Natural killer cell (primary cell): ENCODE data around the gene SLC6A13. TPM values are rescaled to one million over a fixed set of nuclear protein-coding genes. Genes with fewer than 3 reads are reported as not detected.

ENCODE experiments used
- ATAC-seq, 3 donors: fragments of 150-1000 bp in 2 of 3; fragments of 200-7000 bp in 1 of 3; cut with Tn5 transposase; 1 replicate in 1 of 3; 2 replicates in 2 of 3; pipeline ENCODE4 v1.10.0; 2021; ENCODE audit warnings: mild to moderate bottlenecking in 2 of 3, moderate library complexity in 2 of 3
- DNase-seq, 2 donors: peaks; one replicate each; pipeline versions ENCODE4 v3.0.0 to v3.0.0-alpha.2; 2013 to 2021; ENCODE audit warnings: mixed read lengths in 1 of 2
- H3K27ac ChIP-seq: one replicate; pipeline ENCODE4 v1.5.1; 2013; ENCODE audit warnings: mild to moderate bottlenecking, low read length
- H3K27me3 ChIP-seq: one replicate; pipeline ENCODE4 v1.6.1; 2013; ENCODE audit warnings: low read length; ENCODE audit not compliant: control insufficient read depth, insufficient read depth
- H3K36me3 ChIP-seq: one replicate; pipeline ENCODE4 v1.6.1; 2013; ENCODE audit warnings: low read length; ENCODE audit not compliant: control insufficient read depth, insufficient read depth
- H3K4me1 ChIP-seq: one replicate; pipeline ENCODE4 v1.6.1; 2013; ENCODE audit warnings: low read length; ENCODE audit not compliant: control insufficient read depth, insufficient read depth
- H3K4me3 ChIP-seq: one replicate; pipeline ENCODE4 v1.5.1; 2013; ENCODE audit warnings: low read length
- H3K9me3 ChIP-seq: one replicate; pipeline ENCODE4 v1.6.1; 2013; ENCODE audit warnings: low read length; ENCODE audit not compliant: control insufficient read depth, insufficient read depth
- H3K27ac Mint-ChIP-seq, 2 donors: one replicate each; pipeline ENCODE4 v1.8.0; 2022; ENCODE audit warnings: mild to moderate bottlenecking in 2 of 2, mixed read lengths in 2 of 2, moderate library complexity in 1 of 2
- H3K27me3 Mint-ChIP-seq, 2 donors: one replicate each; pipeline ENCODE4 v1.8.0; 2022; ENCODE audit warnings: low read depth in 2 of 2, mixed read lengths in 2 of 2
- H3K36me3 Mint-ChIP-seq: one replicate; pipeline ENCODE4 v1.8.0; 2022; ENCODE audit warnings: mixed read lengths
- H3K4me1 Mint-ChIP-seq, 2 donors: one replicate each; pipeline ENCODE4 v1.8.0; 2022; ENCODE audit warnings: mixed read lengths in 2 of 2
- H3K4me3 Mint-ChIP-seq: one replicate; pipeline ENCODE4 v1.8.0; 2022; ENCODE audit warnings: mild to moderate bottlenecking, moderate library complexity, mixed read lengths
- H3K9me3 Mint-ChIP-seq, 2 donors: one replicate each; pipeline ENCODE4 v1.8.0; 2022; ENCODE audit warnings: mixed read lengths in 2 of 2
- WGBS: methylation state at CpG from one replicate; pipeline ENCODE4 v1.1.7; 2013; ENCODE audit warnings: missing lambda C conversion rate; ENCODE audit not compliant: insufficient coverage; 5-methylcytosine and 5-hydroxymethylcytosine counted together
- intact Hi-C: fragments of 100-400 bp; cut with micrococcal nuclease; formaldehyde crosslinking; loops from one replicate; pipeline ENCODE4 v1.14.2; 2022
- total RNA-seq, 4 donors: library from RNA; stranded (reverse); fragments of 120-200 nt in 1 of 4; gene quantifications; one replicate each; pipeline versions ENCODE4 v1.2.3 to v1.2.4, GENCODE V29; 2013 to 2022
- TF ChIP-seq, protein P1 (sequence below): fragments of 200-600 bp; IDR thresholded peaks from one replicate; pipeline ENCODE4 v1.8.0; 2022; ENCODE audit warnings: antibody characterized with exemption

The SLC6A13 gene
- total RNA-seq, 3 donors from 2014 or later (not counting 1 experiment from before 2014, with no cell fraction given), result 0.79 to 2.2 TPM; not detected in 1

DNA sequence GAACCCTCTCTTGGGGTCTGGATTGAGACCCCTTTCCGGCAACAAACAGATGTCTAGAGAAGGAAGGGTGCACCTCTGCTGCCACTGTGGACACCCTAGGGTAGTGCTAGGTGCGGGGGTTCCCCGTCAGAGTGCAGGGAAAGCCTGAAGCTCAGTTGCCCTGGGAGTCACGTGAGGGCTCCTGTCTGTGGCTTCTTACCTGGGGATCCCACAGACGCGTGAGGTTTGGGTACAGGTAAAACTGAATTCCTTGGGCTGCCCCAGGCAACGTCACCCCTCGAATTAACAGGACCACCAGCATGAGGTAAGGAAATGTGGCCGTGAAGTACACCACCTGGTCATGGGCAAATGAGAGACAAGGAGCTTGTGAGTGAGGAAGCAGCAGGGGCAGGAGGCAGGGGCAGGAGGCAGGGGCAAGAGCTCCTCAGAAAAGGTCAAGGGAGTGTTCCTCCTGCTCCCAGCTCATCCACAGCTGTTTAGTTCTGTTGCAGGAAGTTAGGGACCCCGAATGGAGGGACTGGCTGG lies 27.7 kb downstream of the SLC6A13 start:
- Mint-ChIP-seq H3K9me3 (peaks cover 4 to 7% of the 10 kb centered on the region in 2 donors), H3K27me3 (peaks cover 6 to 7% of the 10 kb centered on the region in 2 donors), H3K36me3 (peaks cover 9% of the 10 kb centered on the region), H3K4me1 (no peaks in the 10 kb centered on the region), H3K27ac (no peak overlapping the region), H3K4me3 (no peak overlapping the region)
- DNase-seq (no peak), ATAC-seq (no peak)
- no peak overlapping the region for H3K4me3 ChIP-seq
- 94% methylated on average over 9 of the region's 10 CpGs for WGBS
- no peaks in the 10 kb centered on the region for H3K27me3 ChIP-seq
- H3K27ac ChIP-seq, result no peak overlapping the region
- no peaks in the 10 kb centered on the region for H3K36me3 ChIP-seq
- H3K4me1 ChIP-seq, result no peaks in the 10 kb centered on the region
- H3K9me3 ChIP-seq, result peaks cover 20% of the 10 kb centered on the region
- intact Hi-C loops, result no loop called here
- TF ChIP-seq, protein P1, sequence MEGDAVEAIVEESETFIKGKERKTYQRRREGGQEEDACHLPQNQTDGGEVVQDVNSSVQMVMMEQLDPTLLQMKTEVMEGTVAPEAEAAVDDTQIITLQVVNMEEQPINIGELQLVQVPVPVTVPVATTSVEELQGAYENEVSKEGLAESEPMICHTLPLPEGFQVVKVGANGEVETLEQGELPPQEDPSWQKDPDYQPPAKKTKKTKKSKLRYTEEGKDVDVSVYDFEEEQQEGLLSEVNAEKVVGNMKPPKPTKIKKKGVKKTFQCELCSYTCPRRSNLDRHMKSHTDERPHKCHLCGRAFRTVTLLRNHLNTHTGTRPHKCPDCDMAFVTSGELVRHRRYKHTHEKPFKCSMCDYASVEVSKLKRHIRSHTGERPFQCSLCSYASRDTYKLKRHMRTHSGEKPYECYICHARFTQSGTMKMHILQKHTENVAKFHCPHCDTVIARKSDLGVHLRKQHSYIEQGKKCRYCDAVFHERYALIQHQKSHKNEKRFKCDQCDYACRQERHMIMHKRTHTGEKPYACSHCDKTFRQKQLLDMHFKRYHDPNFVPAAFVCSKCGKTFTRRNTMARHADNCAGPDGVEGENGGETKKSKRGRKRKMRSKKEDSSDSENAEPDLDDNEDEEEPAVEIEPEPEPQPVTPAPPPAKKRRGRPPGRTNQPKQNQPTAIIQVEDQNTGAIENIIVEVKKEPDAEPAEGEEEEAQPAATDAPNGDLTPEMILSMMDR, result no peak

DNA sequence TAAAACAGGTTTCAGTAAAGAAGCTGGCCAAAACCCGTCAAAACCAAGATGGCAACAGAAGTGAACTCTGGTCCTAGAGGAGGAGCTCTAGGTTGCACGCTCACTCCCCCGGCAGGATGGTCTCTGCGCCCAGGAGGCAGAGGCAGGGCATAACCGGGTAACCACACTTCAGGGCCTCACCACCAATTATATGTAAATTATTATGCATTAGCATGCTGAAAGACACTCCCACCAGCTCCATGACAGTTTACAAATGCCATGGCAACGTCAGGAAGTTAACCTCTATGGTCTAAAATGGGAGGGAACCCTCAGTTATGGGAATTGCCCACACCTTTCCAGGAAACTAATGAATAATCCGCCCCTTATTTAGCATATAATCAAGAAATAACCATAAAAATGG lies 28.6 kb downstream of the SLC6A13 start:
- Mint-ChIP-seq H3K4me1 (no peaks in the 10 kb centered on the region), H3K27me3 (peaks cover 6 to 10% of the 10 kb centered on the region in 2 donors), H3K9me3 (peaks cover 4 to 7% of the 10 kb centered on the region in 2 donors), H3K36me3 (peaks cover 9% of the 10 kb centered on the region), H3K4me3 (no peak overlapping the region), H3K27ac (no peak overlapping the region)
- no peaks in the 10 kb centered on the region for H3K36me3 ChIP-seq
- H3K4me1 ChIP-seq, result no peaks in the 10 kb centered on the region
- TF ChIP-seq, protein P1, result no peak
- no peak overlapping the region for H3K4me3 ChIP-seq
- H3K27me3 ChIP-seq, result no peaks in the 10 kb centered on the region
- WGBS, result 77% methylated on average over 7 of the region's 7 CpGs
- H3K27ac ChIP-seq, result no peak overlapping the region
- peaks cover 20% of the 10 kb centered on the region for H3K9me3 ChIP-seq
- DNase-seq, result no peak
- ATAC-seq, result no peak
- intact Hi-C loops, result no loop called here

DNA sequence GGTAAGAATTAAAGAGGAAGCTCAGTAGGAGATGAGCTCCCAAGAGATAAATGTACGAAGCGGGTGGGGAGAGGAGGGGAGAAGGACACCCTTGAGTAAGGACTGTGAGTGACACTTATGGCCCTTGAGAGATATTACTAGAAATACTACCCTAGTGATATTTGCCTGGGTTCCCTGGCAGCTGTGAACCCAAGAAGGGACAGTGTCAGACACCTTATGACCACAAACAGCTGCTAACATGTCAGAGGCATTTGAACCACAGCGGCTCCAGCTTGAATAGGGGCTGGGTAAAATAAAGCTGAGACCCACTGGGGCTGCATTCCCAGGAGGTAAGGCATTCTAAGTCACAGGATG lies 29.0 kb downstream of the SLC6A13 start:
- H3K27ac ChIP-seq, result no peak overlapping the region

More for the DNA sequence above, 29.0 kb downstream of the SLC6A13 start:
- H3K36me3 Mint-ChIP-seq, result peaks cover 9% of the 10 kb centered on the region
- peaks cover 20% of the 10 kb centered on the region for H3K9me3 ChIP-seq
- no peak for DNase-seq
- ATAC-seq, result peak in 1 of 3 donors; percentile 53
- no peaks in the 10 kb centered on the region for H3K27me3 ChIP-seq
- 62% methylated on average over 3 of the region's 3 CpGs for WGBS
- no peak overlapping the region for H3K27ac Mint-ChIP-seq
- no peaks in the 10 kb centered on the region for H3K4me1 Mint-ChIP-seq
- H3K9me3 Mint-ChIP-seq, result peaks cover 4 to 7% of the 10 kb centered on the region in 2 donors
- H3K27me3 Mint-ChIP-seq, result peaks cover 8 to 14% of the 10 kb centered on the region in 2 donors
- H3K4me1 ChIP-seq, result no peaks in the 10 kb centered on the region
- intact Hi-C loops, result no loop called here
- H3K36me3 ChIP-seq, result no peaks in the 10 kb centered on the region
- no peak overlapping the region for H3K4me3 ChIP-seq
- H3K4me3 Mint-ChIP-seq, result no peak overlapping the region
- TF ChIP-seq, protein P1, result no peak
